ELF-1 (cell line): ENCODE results near the gene KIF2A.

Experiments
- DNase-seq: peaks from one replicate; pipeline ENCODE4 v3.0.0-alpha.2; 2016; ENCODE audit warnings: low read depth, low spot score

Gene KIF2A

GRCh38 chr5:62305715-62306322 lies at the start of gene KIF2A:
Gene KIF2A (plus strand): TSS chr5:62306206. CDS start chr5:62306473, 267 bp downstream.
- peak; percentile 99 for DNase-seq

GRCh38 chr5:62257020-62257367 lies 49.0 kb upstream of the KIF2A start:
- no peak for DNase-seq

GRCh38 chr5:62258654-62259053 lies 47.4 kb upstream of the KIF2A start:
- no peak for DNase-seq

- DNase-seq: no peak
Observed at GRCh38 chr5:62259699-62260250, 46.2 kb upstream of the KIF2A start.

- no peak for DNase-seq
Observed at GRCh38 chr5:62260513-62260912, 45.5 kb upstream of the KIF2A start.

- DNase-seq: no peak
Observed at GRCh38 chr5:62263401-62263800, 42.6 kb upstream of the KIF2A start.

- DNase-seq: no peak
Observed at GRCh38 chr5:62265648-62266112, 40.3 kb upstream of the KIF2A start.

- DNase-seq: no peak
Observed at GRCh38 chr5:62266573-62266972, 39.4 kb upstream of the KIF2A start.

GRCh38 chr5:62268234-62268633 lies 37.8 kb upstream of the KIF2A start:
- DNase-seq: no peak

- no peak for DNase-seq
Observed at GRCh38 chr5:62268792-62269191, 37.2 kb upstream of the KIF2A start.

- no peak for DNase-seq
Observed at GRCh38 chr5:62271370-62271769, 34.6 kb upstream of the KIF2A start.

- no peak for DNase-seq
Observed at GRCh38 chr5:62271870-62272269, 34.1 kb upstream of the KIF2A start.

- DNase-seq: no peak
Observed at GRCh38 chr5:62273687-62274086, 32.3 kb upstream of the KIF2A start.

- DNase-seq: no peak
Observed at GRCh38 chr5:62275581-62275980, 30.4 kb upstream of the KIF2A start.

- no peak for DNase-seq
Observed at GRCh38 chr5:62281411-62281810, 24.6 kb upstream of the KIF2A start.

- no peak for DNase-seq
Observed at GRCh38 chr5:62282064-62282463, 23.9 kb upstream of the KIF2A start.

GRCh38 chr5:62283005-62283404 lies 23.0 kb upstream of the KIF2A start:
- DNase-seq: no peak

- no peak for DNase-seq
Observed at GRCh38 chr5:62283861-62284260, 22.1 kb upstream of the KIF2A start.

GRCh38 chr5:62284946-62285891 lies 20.8 kb upstream of the KIF2A start:
- DNase-seq: no peak

- no peak for DNase-seq
Observed at GRCh38 chr5:62286834-62287233, 19.2 kb upstream of the KIF2A start.

GRCh38 chr5:62287237-62287636 lies 18.8 kb upstream of the KIF2A start:
- DNase-seq: no peak

- no peak for DNase-seq
Observed at GRCh38 chr5:62288118-62288517, 17.9 kb upstream of the KIF2A start.

- DNase-seq: no peak
Observed at GRCh38 chr5:62289813-62290212, 16.2 kb upstream of the KIF2A start.
